HUES6 (cell line): ENCODE data around the gene SGCE.

ENCODE experiments used
- H3K27ac ChIP-seq: 2 replicates; pipeline ENCODE4 v1.7.0; 2013; ENCODE audit warnings: low read depth, mild to moderate bottlenecking, low read length, inconsistent platforms
- H3K27me3 ChIP-seq: 2 replicates; pipeline ENCODE4 v1.6.1; 2013; ENCODE audit warnings: low read length; ENCODE audit not compliant: control insufficient read depth, insufficient read depth
- H3K36me3 ChIP-seq: 2 replicates; pipeline ENCODE4 v1.6.1; 2013; ENCODE audit warnings: low read length; ENCODE audit not compliant: control insufficient read depth, insufficient read depth
- H3K4me1 ChIP-seq: 2 replicates; pipeline ENCODE4 v1.6.1; 2013; ENCODE audit warnings: low read length; ENCODE audit not compliant: control insufficient read depth, insufficient read depth
- H3K4me3 ChIP-seq: 2 replicates; pipeline ENCODE4 v1.5.1; 2013; ENCODE audit warnings: low read depth, low read length
- H3K9ac ChIP-seq: one replicate; pipeline ENCODE4 v1.6.1; 2013; ENCODE audit warnings: mild to moderate bottlenecking, low read length
- H3K9me3 ChIP-seq: 2 replicates; pipeline ENCODE4 v1.6.1; 2013; ENCODE audit warnings: low read depth, low read length; ENCODE audit not compliant: control insufficient read depth, insufficient read depth

SGCE gene

GRCh38 chr7:94620703-94621118 is 35.2 kb downstream of the SGCE start:
- Histone ChIP-seq H3K4me3 (no peak overlapping the region), H3K36me3 (0 out of 2 replicates have a peak, but pooled peaks cover 4% of the 10 kb centered on the region), H3K27ac (no peak overlapping the region), H3K27me3 (no peaks in the 10 kb centered on the region), H3K9ac (no peak overlapping the region), H3K4me1 (no peaks in the 10 kb centered on the region; the same call in 1 of the 2 replicates), H3K9me3 (no peaks in the 10 kb centered on the region)

- no peaks in the 10 kb centered on the region for H3K27me3 ChIP-seq
- H3K9me3 ChIP-seq, result no peaks in the 10 kb centered on the region
- no peak overlapping the region for H3K9ac ChIP-seq
- H3K4me3 ChIP-seq, result no peak overlapping the region
- H3K4me1 ChIP-seq, result no peaks in the 10 kb centered on the region; the same call in 1 of the 2 replicates
- H3K27ac ChIP-seq, result no peak overlapping the region
- 0 out of 2 replicates have a peak, but pooled peaks cover 4% of the 10 kb centered on the region for H3K36me3 ChIP-seq
These were observed 37.8 kb downstream of the SGCE start for GRCh38 chr7:94618126-94618525.

- H3K4me3 ChIP-seq, result no peak overlapping the region
- no peak overlapping the region for H3K9ac ChIP-seq
- no peaks in the 10 kb centered on the region; the same call in 1 of the 2 replicates for H3K4me1 ChIP-seq
- H3K9me3 ChIP-seq, result no peaks in the 10 kb centered on the region
- H3K36me3 ChIP-seq, result 0 out of 2 replicates have a peak, but pooled peaks cover 4% of the 10 kb centered on the region
- no peak overlapping the region for H3K27ac ChIP-seq
- H3K27me3 ChIP-seq, result no peaks in the 10 kb centered on the region
These were observed 39.1 kb downstream of the SGCE start for GRCh38 chr7:94616855-94617254.

GRCh38 chr7:94615666-94616065 is 40.3 kb downstream of the SGCE start:
- no peak overlapping the region for H3K9ac ChIP-seq

GRCh38 chr7:94612661-94613060 is 43.3 kb downstream of the SGCE start:
- Histone ChIP-seq H3K27me3 (no peaks in the 10 kb centered on the region), H3K9ac (no peak overlapping the region), H3K36me3 (no peaks in the 10 kb centered on the region), H3K4me1 (no peaks in the 10 kb centered on the region), H3K9me3 (no peaks in the 10 kb centered on the region), H3K4me3 (no peak overlapping the region), H3K27ac (no peak overlapping the region)

More at GRCh38 chr7:94615666-94616065, 40.3 kb downstream of the SGCE start:
- H3K27me3 ChIP-seq, result no peaks in the 10 kb centered on the region
- H3K4me3 ChIP-seq, result no peak overlapping the region
- H3K4me1 ChIP-seq, result no peaks in the 10 kb centered on the region
- H3K36me3 ChIP-seq, result 0 out of 2 replicates have a peak, but pooled peaks cover 4% of the 10 kb centered on the region
- H3K9me3 ChIP-seq, result no peaks in the 10 kb centered on the region
- no peak overlapping the region for H3K27ac ChIP-seq

- Histone ChIP-seq H3K9me3 (no peaks in the 10 kb centered on the region), H3K27ac (no peak overlapping the region), H3K9ac (no peak overlapping the region), H3K4me1 (no peaks in the 10 kb centered on the region), H3K36me3 (no peaks in the 10 kb centered on the region), H3K4me3 (no peak overlapping the region), H3K27me3 (no peaks in the 10 kb centered on the region)
These were observed 43.7 kb downstream of the SGCE start for GRCh38 chr7:94612253-94612652.

GRCh38 chr7:94609561-94609960 is 46.4 kb downstream of the SGCE start:
- Histone ChIP-seq H3K36me3 (no peaks in the 10 kb centered on the region), H3K27ac (no peak overlapping the region), H3K27me3 (no peaks in the 10 kb centered on the region), H3K9me3 (no peaks in the 10 kb centered on the region), H3K4me1 (no peaks in the 10 kb centered on the region), H3K9ac (no peak overlapping the region), H3K4me3 (no peak overlapping the region)

GRCh38 chr7:94605031-94605430 is 50.9 kb downstream of the SGCE start:
- H3K27ac ChIP-seq, result no peak overlapping the region

GRCh38 chr7:94602181-94602580 is 53.8 kb downstream of the SGCE start:
- Histone ChIP-seq H3K27ac (no peak overlapping the region), H3K27me3 (no peaks in the 10 kb centered on the region), H3K36me3 (peaks cover 6% of the 10 kb centered on the region; the same call in 1 of the 2 replicates), H3K9me3 (no peaks in the 10 kb centered on the region), H3K9ac (no peak overlapping the region), H3K4me3 (no peak overlapping the region), H3K4me1 (no peaks in the 10 kb centered on the region)

More at GRCh38 chr7:94605031-94605430, 50.9 kb downstream of the SGCE start:
- Histone ChIP-seq H3K4me1 (no peaks in the 10 kb centered on the region), H3K36me3 (no peaks in the 10 kb centered on the region), H3K4me3 (no peak overlapping the region), H3K27me3 (no peaks in the 10 kb centered on the region), H3K9me3 (no peaks in the 10 kb centered on the region), H3K9ac (no peak overlapping the region)

- H3K9ac ChIP-seq, result no peak overlapping the region
- H3K9me3 ChIP-seq, result no peaks in the 10 kb centered on the region
- no peaks in the 10 kb centered on the region for H3K27me3 ChIP-seq
- H3K27ac ChIP-seq, result no peak overlapping the region
- no peaks in the 10 kb centered on the region for H3K4me1 ChIP-seq
- no peak overlapping the region for H3K4me3 ChIP-seq
- H3K36me3 ChIP-seq, result peaks cover 6% of the 10 kb centered on the region; the same call in 1 of the 2 replicates
These were observed 55.7 kb downstream of the SGCE start for GRCh38 chr7:94600267-94600666.

GRCh38 chr7:94595717-94596116 is 60.2 kb downstream of the SGCE start:
- Histone ChIP-seq H3K27ac (no peak overlapping the region), H3K4me1 (no peaks in the 10 kb centered on the region), H3K4me3 (no peak overlapping the region), H3K27me3 (no peaks in the 10 kb centered on the region), H3K9ac (no peak overlapping the region), H3K36me3 (peaks cover 6% of the 10 kb centered on the region; the same call in 1 of the 2 replicates), H3K9me3 (no peaks in the 10 kb centered on the region)
